OCI-LY1 (cell line): ENCODE data around the gene LPCAT2.

Experiments
- EZH2 ChIP-seq: fragments of 200-600 bp; sonication (generic), shearing (Covaris generic); IDR thresholded peaks from 2 replicates; pipeline ENCODE4 v1.8.0; 2017; ENCODE audit warnings: borderline replicate concordance, mixed run types, mild to moderate bottlenecking, antibody characterized with exemption, low read length, moderate library complexity, mixed read lengths
- TF ChIP-seq, protein P1 (sequence below): fragments of 200-600 bp; sonication (generic), shearing (Covaris generic); IDR thresholded peaks from 2 replicates; pipeline ENCODE4 v1.5.1; 2017; ENCODE audit warnings: mild to moderate bottlenecking, antibody characterized with exemption, low read length, moderate library complexity, mixed read lengths

DNA sequence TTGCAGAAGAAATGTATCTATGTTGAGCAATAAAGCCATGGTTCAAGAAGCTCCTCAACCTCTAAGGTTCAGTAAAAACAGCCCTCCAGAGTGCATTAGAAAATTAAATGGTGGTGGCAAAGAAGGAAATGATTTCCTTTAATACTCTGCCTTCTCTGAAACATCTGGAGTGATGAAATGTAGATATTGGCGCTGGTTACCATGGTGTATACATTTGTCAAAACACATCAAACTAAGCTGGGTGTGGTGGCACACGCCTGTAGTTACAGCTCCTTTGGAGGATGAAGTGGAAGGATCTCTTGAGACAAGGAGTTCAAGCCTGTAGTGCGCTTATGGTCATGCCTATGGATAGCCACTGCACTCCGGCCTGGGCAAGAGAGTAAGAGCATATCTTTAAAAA is 63.6 kb downstream of the LPCAT2 start:
- TF ChIP-seq EZH2: no peak
- TF ChIP-seq, protein P1, sequence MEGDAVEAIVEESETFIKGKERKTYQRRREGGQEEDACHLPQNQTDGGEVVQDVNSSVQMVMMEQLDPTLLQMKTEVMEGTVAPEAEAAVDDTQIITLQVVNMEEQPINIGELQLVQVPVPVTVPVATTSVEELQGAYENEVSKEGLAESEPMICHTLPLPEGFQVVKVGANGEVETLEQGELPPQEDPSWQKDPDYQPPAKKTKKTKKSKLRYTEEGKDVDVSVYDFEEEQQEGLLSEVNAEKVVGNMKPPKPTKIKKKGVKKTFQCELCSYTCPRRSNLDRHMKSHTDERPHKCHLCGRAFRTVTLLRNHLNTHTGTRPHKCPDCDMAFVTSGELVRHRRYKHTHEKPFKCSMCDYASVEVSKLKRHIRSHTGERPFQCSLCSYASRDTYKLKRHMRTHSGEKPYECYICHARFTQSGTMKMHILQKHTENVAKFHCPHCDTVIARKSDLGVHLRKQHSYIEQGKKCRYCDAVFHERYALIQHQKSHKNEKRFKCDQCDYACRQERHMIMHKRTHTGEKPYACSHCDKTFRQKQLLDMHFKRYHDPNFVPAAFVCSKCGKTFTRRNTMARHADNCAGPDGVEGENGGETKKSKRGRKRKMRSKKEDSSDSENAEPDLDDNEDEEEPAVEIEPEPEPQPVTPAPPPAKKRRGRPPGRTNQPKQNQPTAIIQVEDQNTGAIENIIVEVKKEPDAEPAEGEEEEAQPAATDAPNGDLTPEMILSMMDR: no peak
